ENCODE data around the gene ZYG11B.

- TF ChIP-seq CTCF (IDR thresholded peaks at IDR 0.05) (no peak), EP300 (IDR thresholded peaks at IDR 0.05) (no peak), POLR2A (IDR thresholded peaks at IDR 0.05) (no peak)
Observed at GRCh38 chr1:52706136-52706670, 20.1 kb upstream of the ZYG11B start.
